ENCODE data around the gene LENG9. TPM values are rescaled to one million over a fixed set of nuclear protein-coding genes. Genes with fewer than 3 reads are reported as not detected.
"Not testable (repeated sequence)": the region's sequence is repeated elsewhere in the genome, so short reads cannot be mapped to it uniquely, and the experiment has no call there.

LENG9 gene
- total RNA-seq, 1 donor from 2014 or later = 11.0 TPM

DNA sequence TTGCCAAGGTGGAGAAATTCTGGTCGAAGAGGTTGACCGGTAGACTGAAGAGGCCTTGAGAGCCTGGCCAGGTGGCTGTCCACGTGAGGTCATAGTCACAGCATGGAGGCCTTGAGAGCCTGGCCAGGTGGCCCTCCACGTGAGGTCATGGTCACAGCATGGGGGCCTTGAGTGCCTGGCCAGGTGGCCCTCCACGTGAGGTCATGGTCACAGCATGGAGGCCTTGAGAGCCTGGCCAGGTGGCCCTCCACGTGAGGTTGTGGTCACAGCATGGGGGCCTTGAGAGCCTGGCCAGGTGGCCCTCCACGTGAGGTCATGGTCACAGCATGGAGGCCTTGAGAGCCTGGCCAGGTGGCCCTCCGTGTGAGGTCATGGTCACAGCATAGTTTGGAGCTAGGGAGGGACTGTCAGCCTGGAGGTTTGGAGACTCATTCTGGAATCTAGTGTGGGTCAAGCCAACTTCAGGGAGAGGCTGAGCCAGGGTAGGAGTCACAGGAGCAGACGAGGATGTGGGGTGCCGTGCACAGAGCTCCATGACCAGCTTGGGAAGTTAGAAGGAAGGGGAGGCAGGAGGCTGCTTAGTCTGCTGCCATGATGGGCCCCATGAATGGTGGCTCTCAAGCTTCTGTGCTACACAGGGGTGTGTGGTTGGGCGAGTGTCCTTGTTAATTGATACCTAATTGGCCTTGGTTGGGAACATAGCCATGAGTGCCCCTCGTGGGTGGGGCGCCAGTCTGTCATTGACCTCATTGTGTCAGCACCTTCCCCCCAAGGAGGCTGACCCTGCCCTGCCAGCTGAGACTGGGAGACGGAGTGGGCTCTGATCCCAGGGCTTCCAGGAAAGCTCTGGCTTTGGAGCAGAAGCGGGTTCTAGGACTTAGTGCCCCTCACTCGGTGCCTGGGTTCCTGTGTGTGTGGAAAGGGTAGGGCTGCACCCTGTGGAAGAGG, 4.0 kb downstream of the LENG9 start:
- no peak for DNase-seq (ENCODE audit: low spot score)

GRCh38 chr19:54458648-54459281, 4.8 kb downstream of the LENG9 start:
- DNase-seq (ENCODE audit: low spot score) = no peak

- no peak for DNase-seq (ENCODE audit: low spot score)
These were observed 5.6 kb downstream of the LENG9 start for GRCh38 chr19:54457773-54458647.

- no peak for DNase-seq (ENCODE audit: low spot score)
These were observed 6.9 kb downstream of the LENG9 start for GRCh38 chr19:54456423-54457373.

GRCh38 chr19:54455786-54456422, 7.7 kb downstream of the LENG9 start:
- no peak for DNase-seq (ENCODE audit: low spot score)

GRCh38 chr19:54454781-54455675, 8.6 kb downstream of the LENG9 start:
- DNase-seq (ENCODE audit: low spot score) = no peak

- no peak for DNase-seq (ENCODE audit: low spot score)
These were observed 9.4 kb downstream of the LENG9 start for GRCh38 chr19:54453921-54454780.

DNA sequence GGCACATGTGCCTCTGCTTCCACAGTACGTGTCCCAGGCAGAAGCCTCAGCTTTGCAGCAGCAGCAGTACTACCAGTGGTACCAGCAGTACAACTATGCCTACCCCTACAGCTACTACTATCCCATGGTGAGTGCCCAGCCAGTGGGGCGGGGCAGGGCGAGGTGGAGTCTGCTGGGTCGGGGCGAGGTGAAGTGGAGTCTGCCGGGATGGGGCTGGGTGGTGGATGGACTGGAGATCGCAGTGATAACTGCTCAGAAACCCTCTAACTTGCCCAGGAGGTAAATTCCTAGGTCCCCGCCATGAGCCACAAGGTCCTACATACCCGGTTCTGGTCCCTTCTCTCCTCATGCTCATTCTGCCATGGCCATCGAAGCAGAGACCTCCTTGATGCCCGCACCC, 11.0 kb downstream of the LENG9 start:
- no peak for DNase-seq (ENCODE audit: low spot score)

GRCh38 chr19:54451997-54452396, 11.6 kb downstream of the LENG9 start:
- DNase-seq (ENCODE audit: low spot score) = no peak

- no peak for DNase-seq (ENCODE audit: low spot score)
These were observed 12.2 kb downstream of the LENG9 start for GRCh38 chr19:54451331-54451871.

DNA sequence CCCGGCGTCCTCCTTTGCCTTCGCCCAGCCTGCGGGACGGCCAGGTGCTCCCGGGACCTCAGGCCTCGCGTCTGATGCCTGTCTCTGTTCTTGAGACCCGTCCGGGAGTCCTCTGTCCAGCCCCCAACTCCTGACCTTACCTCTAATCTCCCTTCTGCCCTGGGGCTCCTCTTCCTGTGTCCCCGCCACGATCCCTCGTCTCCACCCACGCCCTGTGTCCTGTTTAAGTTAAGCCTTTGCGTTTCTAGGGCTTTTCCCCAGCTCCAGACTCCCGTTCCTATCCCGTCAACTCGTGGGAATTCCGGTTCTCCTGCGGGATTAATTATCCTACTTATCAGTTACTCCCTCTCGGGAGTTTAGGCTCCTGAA, 13.9 kb downstream of the LENG9 start:
- no peak for DNase-seq (ENCODE audit: low spot score)

- DNase-seq (ENCODE audit: low spot score) = peak; percentile 99
These were observed 14.5 kb downstream of the LENG9 start, which contains the start of gene LENG8 for GRCh38 chr19:54448774-54449700. Gene LENG8, plus strand, starts transcription at chr19:54449199. Its CDS starts 2,146 bp downstream, at chr19:54451345.

- DNase-seq (ENCODE audit: low spot score) = peak; percentile 30
These were observed 15.4 kb downstream of the LENG9 start for GRCh38 chr19:54448040-54448773.

DNA sequence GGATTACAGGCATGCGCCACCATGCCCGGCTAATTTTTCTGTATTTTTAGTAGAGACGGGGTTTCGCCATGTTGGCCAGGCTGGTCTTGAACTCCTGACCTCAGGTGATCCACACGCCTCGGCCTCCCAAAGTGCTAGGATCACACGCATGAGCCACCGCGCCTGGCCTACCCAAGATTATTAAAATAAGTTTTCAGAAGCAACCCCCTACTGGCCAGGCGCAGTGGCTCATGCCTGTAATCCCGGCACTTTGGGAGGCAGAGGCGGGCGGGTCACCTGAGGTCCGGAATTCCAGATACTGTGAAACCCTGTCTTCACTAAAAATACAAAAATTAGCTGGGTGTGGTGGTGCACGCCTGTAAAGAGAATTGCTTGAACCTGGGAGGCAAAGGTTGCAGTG, 17.2 kb downstream of the LENG9 start:
- DNase-seq (ENCODE audit: low spot score) = not testable (repeated sequence)

DNA sequence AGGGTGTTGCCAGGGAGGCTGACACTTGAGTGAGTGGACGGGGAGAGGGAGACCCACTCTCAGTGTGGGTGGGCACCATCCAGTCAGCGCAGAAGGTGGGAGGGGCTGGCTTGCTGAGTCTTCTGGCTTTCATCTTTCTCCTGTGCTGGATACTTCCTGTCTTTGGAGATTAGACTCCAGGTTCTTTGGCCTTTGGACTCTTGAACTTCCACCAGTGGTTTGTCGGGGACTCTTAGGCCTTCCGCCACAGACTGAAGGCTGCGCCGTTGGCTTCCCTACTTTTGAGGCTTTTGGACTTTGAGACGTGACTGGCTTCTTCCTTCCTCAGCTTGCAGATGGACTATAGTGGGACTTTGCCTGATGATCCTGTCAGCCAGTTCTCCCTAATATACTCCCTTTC, 18.8 kb downstream of the LENG9 start:
- DNase-seq (ENCODE audit: low spot score) = peak; percentile 81

DNA sequence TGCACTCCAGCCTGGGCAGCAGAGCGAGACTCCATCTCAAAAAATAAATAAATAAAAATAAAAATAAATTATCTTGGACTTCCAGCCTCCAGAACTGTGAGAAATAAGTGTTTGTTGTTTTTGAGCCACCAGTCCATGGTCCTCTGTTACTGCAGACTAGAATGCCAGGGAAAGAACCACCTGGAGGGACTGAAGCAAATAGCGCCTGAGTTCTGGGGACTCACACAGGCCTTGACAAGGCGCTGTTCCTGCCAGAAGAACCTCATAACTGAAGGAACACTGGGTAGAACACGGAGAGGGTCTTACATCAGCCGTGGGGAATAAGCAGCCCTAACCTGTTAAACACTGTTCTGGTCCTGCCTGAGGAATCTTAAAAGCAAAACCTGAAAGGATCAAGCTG, 22.9 kb downstream of the LENG9 start:
- no peak for DNase-seq (ENCODE audit: low spot score)

Data from mucosa of gallbladder (tissue), 1 donor.